Endothelial cell of umbilical vein (primary cell): ENCODE measurements around the gene USE1. TPM values are rescaled to one million over a fixed set of nuclear protein-coding genes. Genes with fewer than 3 reads are reported as not detected.

ENCODE experiments used
- BruUV-seq: library from RNA; stranded (reverse); fragments of 400-500 nt; replicated peaks from 2 replicates; lab custom pipeline; 2021; lab: Mats Ljungman, UMichigan
- CTCF ChIA-PET: fragments of 300-600, 350-600 bp; sonication (Branson Sonifier 250); formaldehyde crosslinking; loops from one replicate; lab custom pipeline; 2021; ENCODE audit warnings: antibody characterized with exemption, inconsistent platforms; lab: Charles Lee
- POLR2A ChIA-PET: fragments of 300-600, 350-600 bp; sonication (Branson Sonifier 250); formaldehyde crosslinking; loops from one replicate; lab custom pipeline; 2021; ENCODE audit warnings: antibody characterized with exemption, inconsistent platforms; lab: Charles Lee
- DNase-seq: peaks from one replicate; pipeline ENCODE4 v3.0.0-alpha.2; 2011; ENCODE audit warnings: low read depth, low spot score
- FAIRE-seq: peaks from 2 replicates; lab custom pipeline; 2011; peaks lifted over from hg19 to GRCh38; lab: Jason Lieb, UNC
- H2AFZ ChIP-seq: 2 replicates; pipeline ENCODE4 v1.6.0; 2012; ENCODE audit warnings: low read depth, low read length, control low read depth, inconsistent platforms
- H3K27ac ChIP-seq: 2 replicates; pipeline ENCODE4 v1.5.1; 2011; ENCODE audit warnings: low read depth, mild to moderate bottlenecking, control low read depth, low read length, moderate library complexity; ENCODE audit not compliant: insufficient read depth
- H3K27me3 ChIP-seq, 2 experiments: 2 replicates each; pipeline versions ENCODE4 v1.6.0 to v1.6.1; 2011; ENCODE audit warnings: low read length in 2 of 2, mixed read lengths in 1 of 2; ENCODE audit not compliant: control insufficient read depth in 2 of 2, insufficient read depth in 2 of 2
- H3K36me3 ChIP-seq, 2 experiments: 2 replicates in 1 of 2; 3 replicates in 1 of 2; pipeline ENCODE4 v1.5.1; 2011; ENCODE audit warnings: low read length in 2 of 2, mild to moderate bottlenecking in 1 of 2, moderate library complexity in 1 of 2; ENCODE audit not compliant: control insufficient read depth in 2 of 2, insufficient read depth in 2 of 2; ENCODE audit errors: extremely low read depth in 1 of 2
- H3K4me1 ChIP-seq: 3 replicates; pipeline ENCODE4 v1.5.1; 2011; ENCODE audit warnings: mild to moderate bottlenecking, low read length; ENCODE audit not compliant: control insufficient read depth, insufficient read depth; ENCODE audit errors: extremely low read depth
- H3K4me2 ChIP-seq: 2 replicates; pipeline ENCODE4 v1.6.1; 2011; ENCODE audit warnings: low read length, control low read depth, mixed read lengths; ENCODE audit not compliant: insufficient read depth
- H3K4me3 ChIP-seq, 3 experiments: fragments of 200-600 bp in 1 of 3; sonication (generic), shearing (Covaris generic) in 1 of 3; replicated peaks in 1 of 3; 2 replicates each; pipeline ENCODE4 v1.5.1; 2011 to 2016; ENCODE audit warnings: control low read depth in 3 of 3, low read length in 3 of 3, mild to moderate bottlenecking in 2 of 3, inconsistent platforms in 1 of 3, low read depth in 1 of 3, moderate library complexity in 1 of 3; ENCODE audit not compliant: insufficient read depth in 1 of 3
- H3K79me2 ChIP-seq: 2 replicates; pipeline ENCODE4 v1.6.0; 2012; ENCODE audit warnings: low read length, inconsistent platforms; ENCODE audit not compliant: control insufficient read depth, insufficient read depth
- H3K9ac ChIP-seq: replicated peaks from 2 replicates; pipeline ENCODE3; 2011; ENCODE audit warnings: low read length, control low read depth; ENCODE audit not compliant: insufficient read depth; ENCODE audit errors: extremely low read depth
- H3K9me1 ChIP-seq: replicated peaks from 3 replicates; pipeline ENCODE4 v1.6.0; 2011; ENCODE audit warnings: mild to moderate bottlenecking, low read length; ENCODE audit not compliant: control insufficient read depth, insufficient read depth; ENCODE audit errors: extremely low read depth
- H3K9me3 ChIP-seq: replicated peaks from 2 replicates; pipeline ENCODE4 v1.5.1; 2012; ENCODE audit warnings: low read length, inconsistent platforms; ENCODE audit not compliant: control insufficient read depth, insufficient read depth
- H4K20me1 ChIP-seq: replicated peaks from 2 replicates; pipeline ENCODE3; 2011; ENCODE audit warnings: mild to moderate bottlenecking, low read length; ENCODE audit not compliant: control insufficient read depth, insufficient read depth; ENCODE audit errors: extremely low read depth
- CTCF ChIP-seq, 2 donors: IDR thresholded peaks; 1 replicate in 1 of 2; 2 replicates in 1 of 2; pipeline ENCODE4 v1.5.1; 2011; ENCODE audit warnings: low read length in 2 of 2, mild to moderate bottlenecking in 2 of 2, moderate library complexity in 2 of 2, control low read depth in 1 of 2, inconsistent platforms in 1 of 2, low read depth in 1 of 2; ENCODE audit not compliant: insufficient read depth in 1 of 2; ENCODE audit errors: extremely low read depth in 1 of 2
- EZH2 ChIP-seq: IDR thresholded peaks from 2 replicates; pipeline ENCODE4 v1.6.1; 2012; ENCODE audit warnings: borderline replicate concordance, low read depth, mild to moderate bottlenecking, moderate library complexity, low read length, inconsistent platforms; ENCODE audit not compliant: severe bottlenecking
- FOS ChIP-seq: IDR thresholded peaks from 2 replicates; pipeline ENCODE4 v1.6.1; 2011; ENCODE audit warnings: mild to moderate bottlenecking, low read length, moderate library complexity, borderline replicate concordance; ENCODE audit not compliant: insufficient read depth
- GATA2 ChIP-seq: IDR thresholded peaks from 2 replicates; pipeline ENCODE4 v1.7.0; 2011; ENCODE audit warnings: low read depth, mild to moderate bottlenecking, moderate library complexity, mixed read lengths, low read length; ENCODE audit not compliant: insufficient read length, insufficient read depth
- JUN ChIP-seq: IDR thresholded peaks from 2 replicates; pipeline ENCODE4 v1.6.1; 2011; ENCODE audit warnings: borderline replicate concordance, low read depth; ENCODE audit not compliant: insufficient read length, insufficient read depth
- MYC ChIP-seq: IDR thresholded peaks from one replicate; pipeline ENCODE4 v1.6.1; 2011; ENCODE audit warnings: mild to moderate bottlenecking, low read depth, low read length
- POLR2A ChIP-seq: IDR thresholded peaks from 2 replicates; pipeline ENCODE4 v1.6.1; 2012; ENCODE audit warnings: low read depth, mild to moderate bottlenecking, control low read depth, low read length
- POLR2AphosphoS5 ChIP-seq: IDR thresholded peaks from 2 replicates; pipeline ENCODE4 v1.6.1; 2012; ENCODE audit warnings: low read depth, mild to moderate bottlenecking, control low read depth, low read length, moderate library complexity; ENCODE audit not compliant: insufficient read depth
- dilution Hi-C: fragments of 300-500 bp; cut with MboI; formaldehyde crosslinking; loops from one replicate; pipeline ENCODE4 v1.15.0; 2019; ENCODE audit warnings: low sequenced_read_pairs; ENCODE audit not compliant: extremely low pct_ligation_motif_present
- intact Hi-C: fragments of 100-400 bp; cut with micrococcal nuclease; formaldehyde crosslinking; loops from one replicate; pipeline ENCODE4 v1.10.0; 2022
- polyA plus RNA-seq, 4 experiments: library from polyadenylated mRNA; depleted of rRNA in 3 of 4; stranded (reverse) in 3 of 4; unstranded in 1 of 4; fragments of >200 nt; gene quantifications; 2 replicates each; pipeline versions ENCODE4 v1.2.1 to v1.2.3, GENCODE V29; 2011 to 2012; ENCODE audit warnings: missing spikeins in 1 of 4
- total RNA-seq: library from RNA; stranded (reverse); gene quantifications from 2 replicates; pipeline ENCODE4 v1.2.3, GENCODE V29; 2021
- TF ChIP-seq, protein P1 (sequence below): IDR thresholded peaks from 2 replicates; pipeline ENCODE4 v1.6.1; 2011; ENCODE audit not compliant: insufficient read depth, insufficient read length

The USE1 gene
- total and polyA plus RNA-seq, 2 donors (not counting 3 experiments of a cell fraction or from before 2014, with no cell fraction given) = 21.3 to 27.6 TPM

DNA sequence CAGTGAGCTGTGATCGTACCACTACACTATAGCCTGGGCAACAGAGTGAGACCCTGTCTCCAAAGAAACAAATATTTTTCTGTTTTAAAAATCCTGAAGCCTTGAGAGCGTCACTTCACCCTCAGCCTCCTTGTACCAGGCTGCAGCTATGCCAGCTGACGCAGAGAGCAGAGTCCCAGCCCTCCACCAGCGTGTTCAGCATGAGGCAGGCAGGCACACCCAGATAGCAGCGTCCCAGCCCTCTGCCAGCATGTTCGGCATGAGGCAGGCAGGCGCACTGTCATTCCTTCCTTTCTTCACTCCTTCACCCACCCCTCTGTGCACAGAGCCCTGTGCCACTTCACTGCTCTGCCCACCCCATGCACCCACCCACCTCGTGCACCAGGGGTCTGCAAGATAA is 43.3 kb upstream of the USE1 start:
- no peaks in the 10 kb centered on the region for H3K9me3 ChIP-seq
- H3K79me2 ChIP-seq = no peaks in the 10 kb centered on the region
- H4K20me1 ChIP-seq = no peaks in the 10 kb centered on the region
- no peaks in the 10 kb centered on the region for H3K27me3 ChIP-seq
- H3K36me3 ChIP-seq = peaks cover 11 to 38% of the 10 kb centered on the region in 2 experiments
- FAIRE-seq (no peak), DNase-seq (no peak)
- intact Hi-C loops (no loop called here), dilution Hi-C loops (no loop called here)
- H3K9me1 ChIP-seq = no peaks in the 10 kb centered on the region
- no peak overlapping the region for H3K27ac ChIP-seq
- CTCF ChIA-PET = interaction anchor here (1.6 kb wide), 1 partner anchor 103 kb away, joined by 5 read pairs; no protein-coding TSS in a partner anchor
- H3K4me3 ChIP-seq = no peak overlapping the region
- H3K4me2 ChIP-seq = no peak overlapping the region
- TF ChIP-seq EZH2 = no peak
- TF ChIP-seq, protein P1, sequence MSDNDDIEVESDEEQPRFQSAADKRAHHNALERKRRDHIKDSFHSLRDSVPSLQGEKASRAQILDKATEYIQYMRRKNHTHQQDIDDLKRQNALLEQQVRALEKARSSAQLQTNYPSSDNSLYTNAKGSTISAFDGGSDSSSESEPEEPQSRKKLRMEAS = no peak
- no peak for TF ChIP-seq POLR2AphosphoS5
- TF ChIP-seq MYC = no peak
- no peak for TF ChIP-seq FOS
- no peak for TF ChIP-seq GATA2
- no peak for TF ChIP-seq POLR2A
- no peak for TF ChIP-seq CTCF (IDR thresholded peaks at IDR 0.05; ENCODE audit: extremely low read depth in 1 of 2, insufficient read depth in 1 of 2, low read depth in 1 of 2, low read length in 2 of 2)
- TF ChIP-seq JUN = no peak
- H2AFZ ChIP-seq = no peak overlapping the region
- H3K9ac ChIP-seq = no peak overlapping the region
- POLR2A ChIA-PET = no interaction called here
- H3K4me1 ChIP-seq = no peaks in the 10 kb centered on the region
- BruUV-seq = no TSS peak
